B cell (primary cell): ENCODE data around the gene TCL1A. TPM values are rescaled to one million over a fixed set of nuclear protein-coding genes. Genes with fewer than 3 reads are reported as not detected.

ENCODE experiments used
- ATAC-seq: fragments of 200-7000 bp; cut with Tn5 transposase; one replicate; pipeline ENCODE4 v1.10.0; 2021; ENCODE audit warnings: low read depth, mild to moderate bottlenecking, moderate number of reproducible peaks, moderate library complexity
- CTCF ChIA-PET: fragments of 350-600 bp; sonication (Branson Sonifier 250); formaldehyde crosslinking; loops from one replicate; lab custom pipeline; 2021; ENCODE audit warnings: antibody characterized with exemption, inconsistent platforms; lab: Charles Lee
- POLR2A ChIA-PET: fragments of 350-600 bp; sonication (Branson Sonifier 250); formaldehyde crosslinking; loops from one replicate; lab custom pipeline; 2021; ENCODE audit warnings: antibody characterized with exemption; lab: Charles Lee
- DNase-seq: peaks from one replicate; pipeline ENCODE4 v3.0.0; 2013
- H2AFZ ChIP-seq: 2 replicates; pipeline ENCODE4 v1.6.1; 2012; ENCODE audit warnings: mild to moderate bottlenecking, low read depth, low read length; ENCODE audit not compliant: insufficient read depth, poor library complexity, severe bottlenecking
- H3K27ac ChIP-seq, 2 donors: 1 replicate in 1 of 2; 2 replicates in 1 of 2; pipeline ENCODE4 v1.5.1; 2012 to 2013; ENCODE audit warnings: low read length in 2 of 2, mild to moderate bottlenecking in 2 of 2, moderate library complexity in 1 of 2
- H3K27me3 ChIP-seq, 4 experiments: fragments of 200-600 bp in 1 of 4; sonication (generic) in 1 of 4; replicated peaks in 1 of 4; 1 replicate in 2 of 4; 2 replicates in 2 of 4; pipeline versions ENCODE4 v1.6.1 to v1.7.0; 2013 to 2016; ENCODE audit warnings: low read length in 3 of 4, mild to moderate bottlenecking in 2 of 4, mixed read lengths in 1 of 4, moderate library complexity in 1 of 4; ENCODE audit not compliant: insufficient read depth in 4 of 4, control insufficient read depth in 3 of 4; ENCODE audit errors: control extremely low read depth in 1 of 4
- H3K36me3 ChIP-seq, 2 experiments: replicated peaks in 1 of 2; 1 replicate in 1 of 2; 2 replicates in 1 of 2; pipeline versions ENCODE4 v1.6.1 to v1.7.1; 2013; ENCODE audit warnings: low read length in 1 of 2; ENCODE audit not compliant: insufficient read depth in 2 of 2, control insufficient read depth in 1 of 2; ENCODE audit errors: control extremely low read depth in 1 of 2, extremely low read depth in 1 of 2
- H3K4me1 ChIP-seq, 2 donors: fragments of 200-600 bp in 1 of 2; sonication (generic) in 1 of 2; 1 replicate in 1 of 2; 2 replicates in 1 of 2; pipeline versions ENCODE4 v1.5.1 to v1.6.1; 2013 to 2017; ENCODE audit warnings: low read length in 2 of 2; ENCODE audit not compliant: control insufficient read depth in 2 of 2, insufficient read depth in 2 of 2
- H3K4me2 ChIP-seq: replicated peaks from 2 replicates; pipeline ENCODE3; 2012; ENCODE audit warnings: mild to moderate bottlenecking, low read depth, low read length; ENCODE audit not compliant: poor library complexity, severe bottlenecking
- H3K4me3 ChIP-seq, 5 experiments: fragments of 200-600 bp in 1 of 5; sonication (generic) in 1 of 5; 1 replicate in 3 of 5; 2 replicates in 2 of 5; pipeline versions ENCODE4 v1.5.1 to v1.7.0; 2011 to 2016; ENCODE audit warnings: low read length in 4 of 5, mild to moderate bottlenecking in 4 of 5, low read depth in 2 of 5, control low read depth in 1 of 5, moderate library complexity in 1 of 5; ENCODE audit not compliant: insufficient read depth in 1 of 5; ENCODE audit errors: control extremely low read depth in 1 of 5, extremely low read depth in 1 of 5
- H3K79me2 ChIP-seq: fragments of 200-600 bp; sonication (generic); one replicate; pipeline ENCODE4 v1.6.0; 2016; ENCODE audit warnings: low read length; ENCODE audit not compliant: control insufficient read depth, insufficient read depth
- H3K9ac ChIP-seq: fragments of 200-600 bp; sonication (generic); 2 replicates; pipeline ENCODE4 v1.6.1; 2017; ENCODE audit warnings: mild to moderate bottlenecking, low read length, moderate library complexity
- H3K9me3 ChIP-seq, 3 donors: one replicate each; pipeline versions ENCODE4 v1.6.1 to v1.7.1; 2013; ENCODE audit warnings: low read length in 2 of 3; ENCODE audit not compliant: control insufficient read depth in 2 of 3, insufficient read depth in 1 of 3; ENCODE audit errors: control extremely low read depth in 1 of 3
- H4K20me1 ChIP-seq: 2 replicates; pipeline ENCODE4 v1.6.0; 2012; ENCODE audit warnings: mild to moderate bottlenecking, low read length; ENCODE audit not compliant: insufficient read depth, control insufficient read depth, poor library complexity, severe bottlenecking
- H3K27ac Mint-ChIP-seq: one replicate; pipeline ENCODE4 v1.8.0; 2021; ENCODE audit warnings: mixed read lengths
- H3K27me3 Mint-ChIP-seq: one replicate; pipeline ENCODE4 v1.8.0; 2021; ENCODE audit warnings: mixed read lengths
- H3K4me1 Mint-ChIP-seq: one replicate; pipeline ENCODE4 v1.8.0; 2021; ENCODE audit warnings: mixed read lengths
- H3K4me3 Mint-ChIP-seq: one replicate; pipeline ENCODE4 v1.8.0; 2021; ENCODE audit warnings: mixed read lengths
- H3K9me3 Mint-ChIP-seq: one replicate; pipeline ENCODE4 v1.8.0; 2022; ENCODE audit warnings: mixed read lengths; ENCODE audit not compliant: insufficient read depth
- CTCF ChIP-seq: fragments of 200-600 bp; IDR thresholded peaks from one replicate; pipeline ENCODE4 v1.8.0; 2022; ENCODE audit warnings: antibody characterized with exemption, mild to moderate bottlenecking
- EZH2 ChIP-seq: IDR thresholded peaks from 2 replicates; pipeline ENCODE4 v1.6.1; 2012; ENCODE audit warnings: borderline replicate concordance, low read depth, mild to moderate bottlenecking, moderate library complexity, low read length; ENCODE audit not compliant: insufficient read depth, poor library complexity, severe bottlenecking
- WGBS: methylation state at CpG from one replicate; pipeline ENCODE4 v1.1.5; 2013; ENCODE audit warnings: missing lambda C conversion rate; ENCODE audit not compliant: insufficient coverage; 5-methylcytosine and 5-hydroxymethylcytosine counted together
- intact Hi-C: fragments of 100-400 bp; cut with micrococcal nuclease; formaldehyde crosslinking; loops from one replicate; pipeline ENCODE4 v1.10.0; 2022
- polyA plus RNA-seq: library from polyadenylated mRNA; depleted of rRNA; stranded (reverse); fragments of >200 nt; gene quantifications from 2 replicates; pipeline ENCODE4 v1.2.3, GENCODE V29; 2012
- total RNA-seq, 2 donors: library from RNA; stranded (reverse); fragments of 120-200 nt in 1 of 2; gene quantifications; 1 replicate in 1 of 2; 2 replicates in 1 of 2; pipeline versions ENCODE4 v1.2.3 to v1.2.4, GENCODE V29; 2013 to 2022

TCL1A gene
- total and polyA plus RNA-seq, 2 donors (not counting 1 experiment from before 2014, with no cell fraction given): 272 to 770 TPM

DNA sequence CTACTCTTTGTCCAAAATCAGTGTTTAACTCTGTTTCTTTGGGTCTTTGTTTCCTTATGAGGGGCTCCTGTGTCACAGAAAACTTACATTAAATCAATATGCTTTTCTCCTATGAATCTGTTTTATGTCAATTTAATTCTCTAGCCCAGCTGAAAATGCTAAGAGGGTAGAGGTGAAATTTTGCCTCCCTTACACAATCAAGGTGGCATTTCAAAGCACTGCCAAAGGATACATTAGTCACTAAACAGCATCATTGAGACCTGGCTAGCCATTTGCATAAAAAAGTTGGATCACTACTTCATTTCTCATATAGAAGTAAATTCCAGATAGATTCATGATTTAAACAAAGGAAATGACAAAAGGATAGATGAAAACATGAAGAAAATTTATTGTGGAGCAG lies 15.6 kb downstream of the TCL1A start:
- H3K4me2 ChIP-seq: peak overlapping the region; percentile 66
- peaks cover 24% of the 10 kb centered on the region for H3K79me2 ChIP-seq
- H3K27me3 ChIP-seq: no peaks in the 10 kb centered on the region
- POLR2A ChIA-PET: interaction anchor here (0.6 to 3.5 kb wide), 7 partner anchors 11 to 34 kb away, joined by 3 to 25 read pairs (median 7); partner anchors contain the start of genes TCL1A and TCL1B
- DNase-seq (no peak), ATAC-seq (no peak)
- CTCF ChIA-PET: interaction anchor here (0.7 to 2.2 kb wide), 6 partner anchors 12 to 138 kb away, joined by 3 to 16 read pairs (median 10); no protein-coding TSS in a partner anchor
- no peaks in the 10 kb centered on the region for H4K20me1 ChIP-seq
- no peak for TF ChIP-seq EZH2
- no peak for TF ChIP-seq CTCF
- H3K36me3 ChIP-seq: peaks cover 0 to 11% of the 10 kb centered on the region in 2 experiments
- Mint-ChIP-seq H3K27ac (peak overlapping the region; percentile 95), H3K4me1 (peaks cover 80% of the 10 kb centered on the region), H3K9me3 (no peaks in the 10 kb centered on the region), H3K27me3 (peaks cover 29% of the 10 kb centered on the region), H3K4me3 (peak overlapping the region; percentile 81)
- H3K9me3 ChIP-seq: peaks cover 0 to 11% (median 0%) of the 10 kb centered on the region in 3 donors
- peaks cover 96 to 100% of the 10 kb centered on the region in 2 donors for H3K4me1 ChIP-seq
- peak overlapping the region; percentile 87 to 94 for H3K27ac ChIP-seq
- peak overlapping the region in 1 of 5 experiments; percentile 56 for H3K4me3 ChIP-seq
- H2AFZ ChIP-seq: peak overlapping the region; percentile 11
- intact Hi-C loops: loop anchor here (5.0 kb wide), 2 partner anchors 34 to 86 kb away; no protein-coding TSS in a partner anchor
- H3K9ac ChIP-seq: peak overlapping the region; percentile 28

DNA sequence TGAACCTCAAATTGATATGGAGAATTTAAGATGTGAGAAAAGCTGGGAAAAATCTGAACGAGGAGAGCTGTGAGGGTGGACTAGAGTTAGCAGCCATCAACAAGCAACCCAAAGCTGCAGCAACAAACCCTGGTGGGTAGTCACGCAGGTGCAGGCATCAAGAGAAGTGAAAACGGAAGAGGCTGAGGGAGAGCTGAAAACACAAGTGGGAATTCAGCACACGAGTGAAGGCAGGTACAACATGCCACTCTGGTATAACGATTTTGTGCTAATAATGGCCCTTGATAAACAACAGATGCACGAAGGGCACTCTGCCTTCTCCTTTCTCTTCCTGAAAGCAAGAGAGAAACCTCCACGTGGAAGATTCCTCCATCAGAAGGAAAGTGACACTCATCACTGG lies 16.2 kb downstream of the TCL1A start:
- H4K20me1 ChIP-seq: no peaks in the 10 kb centered on the region
- H3K27ac Mint-ChIP-seq: peak overlapping the region; percentile 95
- no peaks in the 10 kb centered on the region for H3K9me3 Mint-ChIP-seq
- peak overlapping the region; percentile 28 for H3K9ac ChIP-seq
- peak; percentile 76 for DNase-seq
- peak overlapping the region; percentile 81 for H3K4me3 Mint-ChIP-seq
- 11% methylated on average over 1 of the region's 7 CpGs for WGBS
- no peaks in the 10 kb centered on the region for H3K27me3 ChIP-seq
- H3K27me3 Mint-ChIP-seq: peaks cover 34% of the 10 kb centered on the region
- H3K4me1 Mint-ChIP-seq: peaks cover 83% of the 10 kb centered on the region
- H3K4me3 ChIP-seq: peak overlapping the region in 3 of 5 experiments; percentile 9 to 56 (median 16)
- H3K9me3 ChIP-seq: peaks cover 0 to 11% (median 0%) of the 10 kb centered on the region in 3 donors
- H3K4me1 ChIP-seq: peaks cover 100% of the 10 kb centered on the region in 2 donors
- H3K27ac ChIP-seq: peak overlapping the region; percentile 87 to 94
- H3K36me3 ChIP-seq: peaks cover 0 to 14% of the 10 kb centered on the region in 2 experiments
- intact Hi-C loops: loop anchor here (2.0 to 5.0 kb wide), 3 partner anchors 15 to 85 kb away; no protein-coding TSS in a partner anchor
- ATAC-seq: peak; percentile 64
- TF ChIP-seq EZH2: no peak
- peak; percentile 19 for TF ChIP-seq CTCF
- peak overlapping the region; percentile 11 for H2AFZ ChIP-seq
- H3K79me2 ChIP-seq: peaks cover 23% of the 10 kb centered on the region
- H3K4me2 ChIP-seq: peak overlapping the region; percentile 66
- ChIA-PET POLR2A (interaction anchor here (0.8 to 3.5 kb wide), 8 partner anchors 11 to 370 kb away, joined by 3 to 25 read pairs (median 5); partner anchors contain the start of gene TCL1A), CTCF (interaction anchor here (0.7 to 2.2 kb wide), 8 partner anchors 13 to 138 kb away, joined by 3 to 16 read pairs (median 8); no protein-coding TSS in a partner anchor)
